Stimulated activated CD8-positive, alpha-beta memory T cell treated with anti-CD3 and anti-CD28 coated beads, Interleukin-15, amount 100 ng/mL, for 24 hours (primary cell): ENCODE data around the gene OR4D1.

Experiments
- DNase-seq: peaks from one replicate; pipeline ENCODE4 v3.0.0-alpha.2; 2020; ENCODE audit warnings: low read depth

The OR4D1 gene

GRCh38 chr17:58156839-58157803 is 8.9 kb downstream of the OR4D1 start:
- peak; percentile 32 for DNase-seq

GRCh38 chr17:58158181-58158580 is 10.0 kb downstream of the OR4D1 start:
- no peak for DNase-seq

GRCh38 chr17:58161566-58161965 is 13.4 kb downstream of the OR4D1 start:
- DNase-seq = no peak

- no peak for DNase-seq
Observed at GRCh38 chr17:58165981-58166380, 17.8 kb downstream of the OR4D1 start.

- no peak for DNase-seq
Observed at GRCh38 chr17:58166682-58167081, 18.5 kb downstream of the OR4D1 start, which contains the start of gene OR4D2. TSS of gene OR4D2 (plus strand) at chr17:58166982. CDS start at chr17:58169656, 2,674 bp downstream.

- DNase-seq = no peak
Observed at GRCh38 chr17:58170622-58171021, 22.4 kb downstream of the OR4D1 start.

- no peak for DNase-seq
Observed at GRCh38 chr17:58172369-58173071, 24.3 kb downstream of the OR4D1 start.

- no peak for DNase-seq
Observed at GRCh38 chr17:58174871-58175270, 26.7 kb downstream of the OR4D1 start.

- DNase-seq = no peak
Observed at GRCh38 chr17:58176200-58176599, 28.0 kb downstream of the OR4D1 start.

GRCh38 chr17:58181796-58182195 is 33.6 kb downstream of the OR4D1 start:
- no peak for DNase-seq

- no peak for DNase-seq
Observed at GRCh38 chr17:58183514-58183913, 35.3 kb downstream of the OR4D1 start.

- no peak for DNase-seq
Observed at GRCh38 chr17:58184308-58184985, 36.3 kb downstream of the OR4D1 start.

GRCh38 chr17:58184986-58185761 is 37.0 kb downstream of the OR4D1 start:
- DNase-seq = no peak

- DNase-seq = no peak
Observed at GRCh38 chr17:58186591-58186990, 38.4 kb downstream of the OR4D1 start.

GRCh38 chr17:58187063-58187462 is 38.9 kb downstream of the OR4D1 start:
- no peak for DNase-seq

GRCh38 chr17:58187675-58188074 is 39.5 kb downstream of the OR4D1 start:
- DNase-seq = no peak

GRCh38 chr17:58189436-58190146 is 41.4 kb downstream of the OR4D1 start:
- no peak for DNase-seq

GRCh38 chr17:58191241-58191896 is 43.2 kb downstream of the OR4D1 start:
- DNase-seq = no peak

GRCh38 chr17:58192612-58193011 is 44.4 kb downstream of the OR4D1 start, which contains the start of gene EPX:
TSS of gene EPX (plus strand) at chr17:58192726. CDS start at chr17:58192847, 121 bp downstream.
- DNase-seq = no peak

- no peak for DNase-seq
Observed at GRCh38 chr17:58193641-58194255, 45.6 kb downstream of the OR4D1 start.
